ENCODE measurements around the gene COL23A1.

The COL23A1 gene

GRCh38 chr5:178509491-178510057 lies 80.6 kb downstream of the COL23A1 start:
- intact Hi-C loops (cut with DNase I; ENCODE audit: low total_unique reads): no loop called here
- Histone ChIP-seq H3K4me1 (peaks cover 0 to 6% (median 0%) of the 10 kb centered on the region in 4 donors), H3K27me3 (peaks cover 0 to 7% of the 10 kb centered on the region in 2 donors), H3K9me3 (peaks cover 0 to 8% (median 5%) of the 10 kb centered on the region in 3 donors), H3K36me3 (no peaks in the 10 kb centered on the region), H3K4me3 (no peak overlapping the region), H3K27ac (no peak overlapping the region)
- no peak for TF ChIP-seq CTCF (IDR thresholded peaks at IDR 0.05)
- DNase-seq: peak in 1 of 2 donors; percentile 35

- Histone ChIP-seq H3K9me3 (no peaks in the 10 kb centered on the region), H3K4me3 (no peak overlapping the region)
- intact Hi-C loops (cut with DNase I; ENCODE audit: low total_unique reads): no loop called here
Measured at GRCh38 chr5:178507151-178507932, 82.9 kb downstream of the COL23A1 start.

GRCh38 chr5:178505639-178506407 lies 84.4 kb downstream of the COL23A1 start:
- Histone ChIP-seq H3K4me3 (no peak overlapping the region), H3K4me1 (peaks cover 0 to 6% (median 0%) of the 10 kb centered on the region in 4 donors), H3K9me3 (no peaks in the 10 kb centered on the region), H3K27ac (no peak overlapping the region), H3K36me3 (no peaks in the 10 kb centered on the region), H3K27me3 (no peaks in the 10 kb centered on the region)
- no peak for TF ChIP-seq CTCF (IDR thresholded peaks at IDR 0.05)
- no peak for DNase-seq
- intact Hi-C loops (cut with DNase I; ENCODE audit: low total_unique reads): no loop called here

More at GRCh38 chr5:178507151-178507932, 82.9 kb downstream of the COL23A1 start:
- no peak for TF ChIP-seq CTCF (IDR thresholded peaks at IDR 0.05)
- H3K27ac ChIP-seq: no peak overlapping the region
- peaks cover 0 to under 1% of the 10 kb centered on the region in 2 donors for H3K27me3 ChIP-seq
- peaks cover 0 to 6% (median 0%) of the 10 kb centered on the region in 4 donors for H3K4me1 ChIP-seq
- DNase-seq: no peak
- no peaks in the 10 kb centered on the region for H3K36me3 ChIP-seq

- H3K4me3 ChIP-seq: no peak overlapping the region
- H3K4me1 ChIP-seq: peaks cover 0 to 6% (median 0%) of the 10 kb centered on the region in 4 donors
- intact Hi-C loops (cut with DNase I; ENCODE audit: low total_unique reads): no loop called here
- TF ChIP-seq CTCF (IDR thresholded peaks at IDR 0.05): no peak
- no peaks in the 10 kb centered on the region for H3K36me3 ChIP-seq
- no peak overlapping the region for H3K27ac ChIP-seq
- H3K27me3 ChIP-seq: no peaks in the 10 kb centered on the region
- no peaks in the 10 kb centered on the region for H3K9me3 ChIP-seq
- no peak for DNase-seq
Measured at GRCh38 chr5:178504340-178504960, 85.7 kb downstream of the COL23A1 start.

- no peaks in the 10 kb centered on the region for H3K4me1 ChIP-seq
- no peak for DNase-seq
- no peaks in the 10 kb centered on the region for H3K27me3 ChIP-seq
- no peaks in the 10 kb centered on the region for H3K9me3 ChIP-seq
- no peak overlapping the region for H3K4me3 ChIP-seq
- no peak overlapping the region for H3K27ac ChIP-seq
- TF ChIP-seq CTCF (IDR thresholded peaks at IDR 0.05): no peak
- intact Hi-C loops (cut with DNase I; ENCODE audit: low total_unique reads): no loop called here
- no peaks in the 10 kb centered on the region for H3K36me3 ChIP-seq
Measured at GRCh38 chr5:178502401-178503100, 87.6 kb downstream of the COL23A1 start.

Measured in tibial artery (tissue), 4 donors.